Parathyroid adenoma (tissue), 2 donors: Measurements from ENCODE around the gene FTL.

Experiments
- H2AFZ ChIP-seq: fragments of 300-600 bp; sonication (generic); one replicate; pipeline ENCODE4 v1.7.0; 2017; ENCODE audit warnings: antibody characterized with exemption, mild to moderate bottlenecking
- H3K27ac ChIP-seq: fragments of 300-600 bp; sonication (generic); one replicate; pipeline ENCODE4 v1.7.0; 2017
- H3K27me3 ChIP-seq: fragments of 300-600 bp; sonication (generic); one replicate; pipeline ENCODE4 v1.7.0; 2017; ENCODE audit warnings: low read length; ENCODE audit not compliant: control insufficient read depth, insufficient read depth
- H3K36me3 ChIP-seq: fragments of 300-600 bp; sonication (generic); one replicate; pipeline ENCODE4 v1.7.0; 2017; ENCODE audit warnings: low read length; ENCODE audit not compliant: control insufficient read depth, insufficient read depth
- H3K4me1 ChIP-seq: fragments of 300-600 bp; sonication (generic); one replicate; pipeline ENCODE4 v1.7.0; 2017; ENCODE audit warnings: control low read depth
- H3K4me2 ChIP-seq: fragments of 300-600 bp; sonication (generic); one replicate; pipeline ENCODE4 v1.7.0; 2017; ENCODE audit warnings: low read length
- H3K4me3 ChIP-seq: fragments of 300-600 bp; sonication (generic); one replicate; pipeline ENCODE4 v1.7.0; 2017; ENCODE audit warnings: low read depth, low read length
- H3K79me2 ChIP-seq: fragments of 300-600 bp; sonication (generic); one replicate; pipeline ENCODE4 v1.7.0; 2017; ENCODE audit warnings: control low read depth
- H3K9ac ChIP-seq: fragments of 300-600 bp; sonication (generic); one replicate; pipeline ENCODE4 v1.7.0; 2017; ENCODE audit warnings: mild to moderate bottlenecking
- H3K9me3 ChIP-seq: fragments of 300-600 bp; sonication (generic); one replicate; pipeline ENCODE4 v1.7.0; 2017; ENCODE audit warnings: low read length; ENCODE audit not compliant: control insufficient read depth
- CTCF ChIP-seq: fragments of 300-600 bp; sonication (generic); IDR thresholded peaks from one replicate; pipeline ENCODE4 v1.7.0; 2017; ENCODE audit warnings: antibody characterized with exemption, mild to moderate bottlenecking
- donor health status: primary hyperparathyroidism.

Gene FTL

GRCh38 chr19:48964205-48965039 is 687 bp upstream of the FTL start:
- H3K4me2 ChIP-seq: peak overlapping the region; percentile 65

GRCh38 chr19:48965806-48966540 is 864 bp downstream of the FTL start:
- H3K9me3 ChIP-seq: no peaks in the 10 kb centered on the region
- H3K9ac ChIP-seq: peak overlapping the region; percentile 86
- no peaks in the 10 kb centered on the region for H3K36me3 ChIP-seq
- peak overlapping the region; percentile 94 for H3K4me3 ChIP-seq
- H2AFZ ChIP-seq: peak overlapping the region; percentile 57
- H3K4me2 ChIP-seq: peak overlapping the region; percentile 100
- H3K27me3 ChIP-seq: no peaks in the 10 kb centered on the region
- no peak for TF ChIP-seq CTCF
- H3K27ac ChIP-seq: peak overlapping the region; percentile 93
- H3K79me2 ChIP-seq: peaks cover 5% of the 10 kb centered on the region
- peaks cover 35% of the 10 kb centered on the region for H3K4me1 ChIP-seq

More at GRCh38 chr19:48964205-48965039, 687 bp upstream of the FTL start:
- Histone ChIP-seq H3K9me3 (no peaks in the 10 kb centered on the region), H3K27ac (peak overlapping the region; percentile 29), H3K4me3 (peak overlapping the region; percentile 25), H2AFZ (peak overlapping the region; percentile 59), H3K36me3 (no peaks in the 10 kb centered on the region), H3K27me3 (no peaks in the 10 kb centered on the region), H3K79me2 (peaks cover 5% of the 10 kb centered on the region), H3K9ac (no peak overlapping the region), H3K4me1 (peaks cover 35% of the 10 kb centered on the region)
- no peak for TF ChIP-seq CTCF

GRCh38 chr19:48966541-48967345 is 1.6 kb downstream of the FTL start:
- Histone ChIP-seq H3K36me3 (no peaks in the 10 kb centered on the region), H3K27ac (peak overlapping the region; percentile 18), H3K79me2 (peaks cover 5% of the 10 kb centered on the region), H3K4me2 (peak overlapping the region; percentile 100), H3K9me3 (no peaks in the 10 kb centered on the region), H3K4me3 (peak overlapping the region; percentile 94), H3K27me3 (no peaks in the 10 kb centered on the region), H3K9ac (no peak overlapping the region), H2AFZ (no peak overlapping the region), H3K4me1 (peaks cover 35% of the 10 kb centered on the region)
- TF ChIP-seq CTCF: no peak

- Histone ChIP-seq H3K27me3 (no peaks in the 10 kb centered on the region), H3K9ac (no peak overlapping the region), H3K4me2 (no peak overlapping the region), H3K27ac (peak overlapping the region; percentile 33), H2AFZ (no peak overlapping the region), H3K4me1 (peaks cover 29% of the 10 kb centered on the region), H3K36me3 (no peaks in the 10 kb centered on the region), H3K9me3 (no peaks in the 10 kb centered on the region), H3K4me3 (no peak overlapping the region), H3K79me2 (peaks cover 5% of the 10 kb centered on the region)
- no peak for TF ChIP-seq CTCF
These were observed 2.5 kb downstream of the FTL start for GRCh38 chr19:48967346-48968178.
